Activated T-cell treated with anti-CD3 and anti-CD28 coated beads, Interleukin-2, amount 50 U/mL, for 24 hours (primary cell): ENCODE data around the gene MOGAT3.
"Not testable (repeated sequence)": the region's sequence is repeated elsewhere in the genome, so short reads cannot be mapped to it uniquely, and the experiment has no call there.

Source experiments
- DNase-seq: peaks from one replicate; pipeline ENCODE4 v3.0.0-alpha.2; 2020
- H3K27ac Mint-ChIP-seq: 2 replicates; pipeline ENCODE4 v1.8.0; 2020; ENCODE audit warnings: mild to moderate bottlenecking, mixed read lengths
- H3K27me3 Mint-ChIP-seq: 2 replicates; pipeline ENCODE4 v1.8.0; 2020; ENCODE audit warnings: mixed read lengths
- H3K36me3 Mint-ChIP-seq: 2 replicates; pipeline ENCODE4 v1.8.0; 2020; ENCODE audit warnings: low read depth, mixed read lengths
- H3K4me1 Mint-ChIP-seq: 2 replicates; pipeline ENCODE4 v1.8.0; 2020; ENCODE audit warnings: low read depth, mixed read lengths
- H3K4me3 Mint-ChIP-seq: 2 replicates; pipeline ENCODE4 v1.8.0; 2020; ENCODE audit warnings: mild to moderate bottlenecking, moderate library complexity, mixed read lengths
- H3K9me3 Mint-ChIP-seq: 2 replicates; pipeline ENCODE4 v1.8.0; 2020; ENCODE audit warnings: mixed read lengths

The MOGAT3 gene

DNA sequence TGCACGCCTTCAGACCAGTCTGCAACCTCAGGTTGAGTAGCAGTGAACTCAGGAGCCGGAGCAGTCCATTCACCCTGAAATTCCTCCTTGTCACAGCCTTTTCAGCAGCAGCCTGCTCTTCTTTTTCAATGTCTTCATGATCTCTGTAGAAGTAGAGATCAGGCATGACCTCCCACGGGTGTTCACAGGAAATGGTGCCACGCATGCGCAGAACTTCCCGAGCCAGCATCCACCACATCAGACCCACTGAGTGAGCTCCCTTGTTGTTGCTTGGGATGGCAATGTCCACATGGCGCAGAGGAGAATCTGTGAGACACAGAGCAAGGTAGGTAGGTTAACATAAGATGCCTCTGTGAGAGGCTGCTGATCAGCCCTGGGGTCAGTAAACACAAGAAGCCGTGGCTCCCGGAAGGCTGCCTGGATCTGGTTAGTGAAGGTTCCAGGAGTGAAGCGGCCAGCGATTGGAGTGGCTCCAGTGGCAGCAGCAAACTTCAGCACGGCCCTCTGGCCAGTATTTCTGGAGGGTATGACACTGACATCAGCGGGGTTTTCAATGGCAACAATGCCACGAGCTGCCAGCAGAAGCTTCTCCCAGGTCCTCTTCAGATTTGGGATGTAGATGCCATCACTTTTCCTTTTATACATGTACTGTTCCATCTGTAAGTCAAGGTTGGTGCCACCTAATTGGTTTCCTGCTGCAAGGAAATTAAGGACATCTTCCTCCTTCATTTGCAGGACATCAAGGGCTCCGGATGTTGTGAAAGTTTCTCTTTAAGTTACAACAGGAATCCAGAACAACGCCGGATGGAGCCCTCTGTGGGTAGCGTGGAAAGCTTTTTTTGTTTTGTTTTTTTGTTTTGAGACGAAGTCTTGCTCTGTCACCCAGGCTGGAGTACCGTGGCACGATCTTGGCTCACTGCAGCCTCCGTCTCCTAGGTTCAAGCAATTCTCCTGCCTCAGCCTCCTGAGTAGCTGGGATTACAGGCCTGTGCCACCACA lies 3.2 kb upstream of the MOGAT3 start:
- peaks cover 40% of the 10 kb centered on the region for H3K27me3 Mint-ChIP-seq
- H3K36me3 Mint-ChIP-seq, result peaks cover 25% of the 10 kb centered on the region
- peaks cover 14% of the 10 kb centered on the region for H3K4me1 Mint-ChIP-seq
- H3K9me3 Mint-ChIP-seq, result not testable (repeated sequence)
- peak; percentile 44 for DNase-seq
- peak overlapping the region; percentile 38 for H3K4me3 Mint-ChIP-seq
- peak overlapping the region; percentile 42 for H3K27ac Mint-ChIP-seq

DNA sequence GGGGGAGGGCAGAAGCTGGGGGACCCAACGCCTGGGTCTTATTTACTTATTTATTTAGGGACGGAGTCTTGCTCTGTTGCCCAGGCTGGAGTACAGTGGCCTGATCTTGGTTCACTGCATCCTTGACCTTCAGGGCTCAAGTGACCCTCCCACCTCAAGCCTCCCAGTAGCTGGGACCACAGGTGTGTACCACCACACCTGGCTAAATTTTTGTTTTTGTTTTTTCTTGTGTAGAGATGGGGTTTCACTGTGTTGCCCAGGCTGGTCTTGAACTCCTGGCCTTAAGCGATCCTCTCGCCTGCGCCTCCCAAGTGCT lies 1.7 kb upstream of the MOGAT3 start:
- Mint-ChIP-seq H3K9me3 (no peaks in the 10 kb centered on the region), H3K36me3 (peaks cover 13% of the 10 kb centered on the region), H3K27me3 (peaks cover 43% of the 10 kb centered on the region), H3K4me3 (no peak overlapping the region), H3K27ac (no peak overlapping the region), H3K4me1 (peaks cover 14% of the 10 kb centered on the region)
- no peak for DNase-seq

DNA sequence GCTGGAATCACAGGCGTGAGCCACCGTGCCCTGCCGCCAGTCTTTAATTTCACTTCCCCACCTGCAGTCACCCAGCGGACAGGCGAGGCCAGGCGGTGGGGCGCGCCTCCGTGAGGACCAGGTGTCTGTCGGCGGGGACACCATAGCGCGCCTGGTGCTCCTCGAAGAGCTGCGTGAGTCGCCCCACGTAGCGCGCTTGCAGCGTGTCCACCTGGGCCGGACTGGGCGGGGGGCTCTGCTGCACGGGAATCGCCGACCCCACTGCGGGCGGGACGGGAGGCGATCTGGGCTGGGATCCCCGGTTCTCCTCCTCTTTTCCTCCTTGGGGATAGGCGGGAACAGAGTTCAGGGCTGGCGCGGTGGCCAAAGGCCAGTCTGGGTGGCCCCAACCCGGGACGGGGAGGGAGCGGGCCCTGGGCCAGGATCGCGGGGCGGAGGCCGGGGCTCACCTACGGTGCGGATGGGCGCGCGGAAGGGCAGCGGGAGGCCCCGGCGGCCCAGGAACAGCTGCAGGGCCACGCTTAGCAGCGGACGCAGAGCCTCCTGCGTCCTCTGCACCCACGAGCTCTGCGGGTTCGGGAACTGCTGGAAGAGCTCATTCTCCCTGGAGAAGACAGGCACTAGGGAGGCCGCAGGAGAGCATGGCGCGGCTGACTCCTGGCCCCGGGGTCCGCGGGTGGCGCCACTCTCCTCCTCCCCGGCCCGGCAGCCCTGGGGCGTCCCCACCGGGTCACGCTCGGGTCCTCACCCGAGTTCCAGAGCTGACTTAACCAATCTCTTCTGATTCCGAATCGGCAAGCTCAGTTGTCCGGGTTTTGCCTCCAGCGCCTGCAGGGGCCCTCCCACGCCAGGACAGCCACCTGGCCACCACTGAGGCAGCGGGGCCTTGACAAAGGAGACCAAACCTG lies 1.1 kb upstream of the MOGAT3 start:
- Mint-ChIP-seq H3K9me3 (no peaks in the 10 kb centered on the region), H3K4me3 (no peak overlapping the region), H3K27me3 (peaks cover 43% of the 10 kb centered on the region), H3K36me3 (peaks cover 11% of the 10 kb centered on the region), H3K4me1 (peaks cover 14% of the 10 kb centered on the region), H3K27ac (no peak overlapping the region)
- DNase-seq, result no peak

DNA sequence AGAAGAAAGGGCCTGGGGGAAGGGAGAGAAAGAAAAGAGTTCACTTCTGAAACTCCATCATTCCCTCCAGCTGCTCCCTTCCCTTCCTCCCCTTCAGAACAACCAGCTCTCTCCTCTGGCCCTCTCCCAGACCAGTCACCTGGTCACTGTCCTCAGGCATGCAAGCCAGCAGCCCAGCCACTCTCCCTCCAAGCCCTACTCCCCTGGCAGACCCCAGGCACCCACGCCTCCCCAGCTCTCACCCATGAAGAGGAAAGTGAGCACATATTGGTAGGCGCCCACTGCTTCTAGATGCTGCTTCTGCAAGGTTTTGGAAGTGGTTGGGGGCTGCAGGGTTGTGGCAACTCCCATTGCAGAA lies 353 bp downstream of the MOGAT3 start:
- Mint-ChIP-seq H3K4me3 (no peak overlapping the region), H3K9me3 (no peaks in the 10 kb centered on the region), H3K36me3 (no peaks in the 10 kb centered on the region)

DNA sequence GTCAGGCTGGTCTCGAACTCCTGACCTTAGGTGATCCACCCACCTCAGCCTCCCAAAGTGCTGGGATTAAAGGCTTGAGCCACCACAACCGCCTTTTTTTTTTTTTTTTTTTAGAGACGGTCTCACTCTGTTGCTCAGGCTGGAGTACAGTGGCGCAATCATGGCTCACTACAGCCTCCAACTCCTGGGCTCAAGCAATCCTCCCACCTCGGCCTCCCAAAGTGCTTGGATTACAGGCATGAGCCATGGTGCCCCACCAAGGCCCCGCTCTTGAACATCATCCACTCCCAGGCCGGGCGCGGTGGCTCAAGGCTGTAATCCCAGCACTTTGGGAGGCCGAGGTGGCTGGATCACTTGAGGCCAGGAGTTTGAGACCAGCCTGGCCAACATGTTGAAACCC lies 1.3 kb downstream of the MOGAT3 start:
- H3K4me1 Mint-ChIP-seq, result peaks cover 14% of the 10 kb centered on the region
- H3K9me3 Mint-ChIP-seq, H3K4me3 Mint-ChIP-seq, H3K27ac Mint-ChIP-seq, H3K36me3 Mint-ChIP-seq, DNase-seq: not testable (repeated sequence)
- H3K27me3 Mint-ChIP-seq, result peaks cover 43% of the 10 kb centered on the region

More for the DNA sequence above, 353 bp downstream of the MOGAT3 start:
- Mint-ChIP-seq H3K27me3 (peaks cover 43% of the 10 kb centered on the region), H3K4me1 (peaks cover 14% of the 10 kb centered on the region), H3K27ac (no peak overlapping the region)
- DNase-seq, result no peak

DNA sequence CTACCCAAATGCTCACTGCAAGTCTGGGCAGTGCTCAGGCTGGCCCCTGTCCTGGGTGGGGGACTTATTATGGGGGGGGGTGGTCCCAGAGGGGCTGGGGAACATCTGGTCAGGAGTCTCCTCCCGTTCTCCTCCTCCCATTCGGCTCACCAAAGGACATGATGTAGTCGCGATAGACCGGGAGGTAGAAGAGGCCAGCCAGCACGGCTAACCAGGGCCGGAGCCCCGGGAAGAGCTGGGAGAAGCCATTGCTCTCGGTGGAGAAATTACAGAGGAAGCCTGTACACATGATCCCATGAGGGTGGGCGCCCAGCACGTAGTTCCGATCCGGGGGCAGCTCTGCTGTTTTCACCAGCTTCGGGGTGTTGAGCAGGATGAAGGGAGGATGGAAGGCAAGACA lies 2.4 kb downstream of the MOGAT3 start:
- no peak overlapping the region for H3K4me3 Mint-ChIP-seq
- no peaks in the 10 kb centered on the region for H3K9me3 Mint-ChIP-seq
- H3K4me1 Mint-ChIP-seq, result peaks cover 7% of the 10 kb centered on the region
- H3K36me3 Mint-ChIP-seq, result no peaks in the 10 kb centered on the region
- H3K27me3 Mint-ChIP-seq, result peaks cover 37% of the 10 kb centered on the region
- no peak overlapping the region for H3K27ac Mint-ChIP-seq
- DNase-seq, result no peak

DNA sequence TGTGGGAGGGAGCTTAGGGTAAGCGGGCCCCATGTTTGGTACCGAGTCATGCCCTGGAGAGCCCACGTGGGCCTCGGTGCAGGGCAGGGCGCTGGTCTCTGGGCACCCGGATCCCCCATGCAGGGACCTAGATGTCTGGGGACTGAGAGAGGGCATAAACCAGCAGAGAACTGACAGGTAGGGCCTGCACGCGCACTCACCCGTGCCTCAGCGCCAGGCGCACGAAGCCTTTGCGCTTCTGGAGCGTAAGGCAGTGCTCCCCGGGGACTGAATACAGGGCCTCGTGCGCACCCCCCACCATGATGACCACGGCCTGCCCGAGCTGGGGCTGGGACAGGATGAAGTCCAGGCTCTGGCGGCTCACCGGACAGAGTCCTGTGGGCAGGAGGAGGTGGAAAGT lies 2.8 kb downstream of the MOGAT3 start:
- Mint-ChIP-seq H3K36me3 (no peaks in the 10 kb centered on the region), H3K4me3 (no peak overlapping the region), H3K9me3 (no peaks in the 10 kb centered on the region), H3K27me3 (peaks cover 34% of the 10 kb centered on the region), H3K4me1 (peaks cover 7% of the 10 kb centered on the region), H3K27ac (no peak overlapping the region)
- DNase-seq, result no peak

DNA sequence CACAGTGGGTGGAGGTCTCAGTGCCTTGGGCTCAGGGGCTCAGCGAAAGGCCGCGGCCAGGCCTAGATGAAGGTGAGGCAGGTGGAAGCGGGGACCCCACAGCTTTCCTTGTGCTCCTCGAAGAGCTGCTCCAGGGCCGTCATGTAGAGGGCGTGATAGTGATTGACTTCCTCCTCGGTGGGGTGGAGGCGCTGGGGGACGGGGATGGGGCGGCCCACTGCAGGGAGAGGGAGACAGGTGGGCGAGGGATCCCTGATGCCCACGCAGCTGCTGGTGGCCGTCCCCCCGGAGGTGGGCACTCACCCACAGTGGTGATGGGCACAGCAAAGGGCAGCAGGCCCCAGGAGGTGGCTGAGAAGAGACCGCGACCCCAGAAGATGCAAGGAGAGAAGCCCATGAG lies 5.0 kb downstream of the MOGAT3 start:
- Mint-ChIP-seq H3K4me1 (peaks cover 5% of the 10 kb centered on the region), H3K36me3 (no peaks in the 10 kb centered on the region), H3K4me3 (no peak overlapping the region), H3K27ac (no peak overlapping the region), H3K9me3 (no peaks in the 10 kb centered on the region), H3K27me3 (peaks cover 17% of the 10 kb centered on the region)
- no peak for DNase-seq

DNA sequence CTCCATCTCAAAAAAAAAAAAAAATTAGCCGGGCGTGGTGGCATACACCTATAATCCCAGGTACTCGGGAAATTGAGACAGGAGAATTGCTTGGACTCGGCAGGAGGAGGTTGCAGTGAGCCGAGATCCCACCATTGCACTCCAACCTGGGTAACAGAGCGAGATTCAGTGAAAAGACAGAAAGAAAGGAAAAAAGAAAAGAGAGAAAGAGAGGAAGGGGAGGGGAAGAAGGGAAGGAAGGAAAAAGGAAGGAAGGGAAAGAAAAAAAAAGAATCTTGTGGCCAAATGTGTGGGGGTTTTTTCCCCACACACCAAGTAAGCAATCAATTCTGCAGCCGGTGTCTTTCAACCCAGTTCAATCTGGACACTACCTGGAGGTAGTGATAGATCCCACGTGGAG lies 11.7 kb downstream of the MOGAT3 start:
- Mint-ChIP-seq H3K4me1 (peaks cover 2% of the 10 kb centered on the region), H3K27me3 (peaks cover 26% of the 10 kb centered on the region), H3K9me3 (no peaks in the 10 kb centered on the region), H3K27ac (no peak overlapping the region), H3K4me3 (no peak overlapping the region), H3K36me3 (no peaks in the 10 kb centered on the region)
- no peak for DNase-seq

DNA sequence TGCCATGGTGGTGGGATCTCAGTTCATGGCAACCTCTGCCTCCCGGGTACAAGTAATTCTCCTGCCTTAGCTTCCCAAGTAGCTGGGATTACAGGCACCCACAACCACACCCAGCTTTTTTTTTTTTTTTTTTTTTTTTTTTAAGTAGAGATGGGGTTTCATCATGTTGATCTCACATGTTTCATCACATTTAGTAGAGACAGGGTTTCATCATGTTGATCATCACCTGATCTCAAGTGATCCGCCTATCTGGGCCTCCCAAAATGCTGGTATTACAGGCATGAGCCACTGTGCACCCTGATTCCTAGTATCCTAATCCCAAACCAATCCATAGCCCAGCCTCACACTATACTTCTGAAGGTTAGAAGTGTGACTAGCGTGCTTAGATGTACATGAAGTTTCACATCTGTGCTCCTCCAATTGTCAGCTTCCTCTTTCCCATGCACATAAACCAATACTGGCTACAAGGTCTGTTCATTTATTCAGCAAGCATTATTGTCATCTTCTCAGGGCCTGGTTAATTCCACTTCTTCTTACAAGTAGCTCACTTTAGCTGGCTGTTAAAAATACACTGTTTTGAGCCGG lies 13.9 kb downstream of the MOGAT3 start:
- Mint-ChIP-seq H3K36me3 (no peaks in the 10 kb centered on the region), H3K4me3 (no peak overlapping the region), H3K4me1 (peaks cover 2% of the 10 kb centered on the region), H3K9me3 (no peaks in the 10 kb centered on the region), H3K27ac (no peak overlapping the region), H3K27me3 (peaks cover 33% of the 10 kb centered on the region)
- no peak for DNase-seq

DNA sequence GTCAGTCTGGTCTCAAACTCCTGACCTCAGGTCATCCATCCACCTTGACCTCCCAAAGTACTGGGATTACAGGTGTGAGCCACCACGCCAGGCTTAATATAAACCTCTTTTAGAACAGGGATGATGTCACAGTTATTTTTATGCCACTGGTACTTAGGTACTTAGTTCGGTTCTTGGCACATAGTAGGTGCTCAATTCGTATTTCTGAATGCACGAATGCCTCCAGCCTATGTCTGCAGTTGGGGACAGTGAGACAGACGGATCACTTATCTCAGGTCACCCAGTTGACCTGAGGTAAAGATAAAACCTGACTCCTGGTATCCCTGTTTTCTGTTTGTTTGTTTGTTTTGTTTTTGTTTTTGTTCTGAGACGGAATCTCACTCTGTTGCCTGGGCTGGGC lies 14.6 kb downstream of the MOGAT3 start:
- Mint-ChIP-seq H3K4me1 (peaks cover 2% of the 10 kb centered on the region), H3K9me3 (no peaks in the 10 kb centered on the region), H3K27me3 (peaks cover 36% of the 10 kb centered on the region), H3K27ac (no peak overlapping the region), H3K4me3 (no peak overlapping the region), H3K36me3 (no peaks in the 10 kb centered on the region)
- no peak for DNase-seq

DNA sequence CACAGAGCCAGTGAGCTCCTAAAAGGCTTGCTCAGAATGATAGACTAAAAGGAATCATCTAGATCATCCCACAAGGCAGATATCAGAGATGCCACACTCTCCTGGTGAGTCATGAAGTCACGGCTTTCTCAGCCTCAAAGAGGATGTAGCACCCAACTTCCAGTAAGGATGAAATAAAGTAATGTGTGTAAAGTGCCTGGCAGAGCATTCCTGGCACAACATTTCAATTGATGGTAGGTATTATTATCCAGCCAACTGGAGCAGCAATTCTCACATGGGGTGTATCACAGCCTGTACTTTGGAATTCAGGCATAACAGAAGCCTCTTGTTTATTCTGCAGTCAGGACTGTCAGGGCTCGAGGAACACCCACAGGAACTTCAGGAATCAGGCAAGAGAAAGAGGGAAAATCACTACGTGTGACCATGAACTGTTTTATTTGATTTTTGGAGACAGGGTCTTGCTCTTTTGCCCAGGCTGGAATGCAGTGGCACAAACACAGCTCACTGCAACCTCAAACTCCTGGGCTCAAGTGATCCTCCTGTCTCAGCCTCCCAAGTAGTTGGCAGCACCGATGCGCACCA lies 15.5 kb downstream of the MOGAT3 start:
- Mint-ChIP-seq H3K9me3 (no peaks in the 10 kb centered on the region), H3K4me3 (no peak overlapping the region), H3K36me3 (no peaks in the 10 kb centered on the region), H3K27me3 (peaks cover 45% of the 10 kb centered on the region), H3K27ac (no peak overlapping the region), H3K4me1 (peaks cover 6% of the 10 kb centered on the region)
- no peak for DNase-seq

DNA sequence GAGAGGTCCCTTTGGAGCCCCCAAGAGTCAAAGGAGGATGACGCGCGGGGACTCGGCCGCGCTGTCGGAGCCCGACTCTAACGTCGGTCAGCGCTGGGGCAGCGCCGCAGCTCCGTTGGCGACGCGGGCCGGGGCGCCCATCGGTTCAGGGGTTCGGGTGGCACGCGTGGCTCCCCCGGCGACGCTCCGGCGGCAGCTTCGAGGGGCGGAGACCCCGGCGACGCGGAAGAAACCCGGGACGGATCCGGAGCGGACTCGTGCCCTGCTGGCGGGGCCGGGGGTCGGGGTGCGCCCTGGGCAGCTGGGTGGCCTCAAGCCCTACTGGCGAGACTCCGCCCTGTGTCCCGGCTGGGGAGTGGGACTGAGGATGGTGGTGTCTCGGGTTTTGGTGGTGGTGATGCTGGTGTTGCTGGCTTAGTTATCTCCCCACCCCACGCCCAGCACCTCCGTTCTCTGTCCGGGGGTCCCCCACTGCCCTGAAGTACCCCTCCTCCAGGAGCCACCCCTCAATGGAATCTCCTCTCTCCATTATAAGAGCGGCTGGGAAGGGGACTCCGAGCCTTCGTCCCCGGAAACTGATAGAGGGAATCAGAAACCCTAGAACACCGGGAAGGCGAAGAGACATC lies 20.6 kb downstream of the MOGAT3 start, which contains the start of gene NAT16:
Gene NAT16, minus strand, starts transcription at position 164 of the 626 bp plus-strand sequence. CDS start 5,486 bp downstream, outside the sequence.
- H3K36me3 Mint-ChIP-seq, result no peaks in the 10 kb centered on the region
- no peak within 1 kb of the TSS for H3K27ac Mint-ChIP-seq

DNA sequence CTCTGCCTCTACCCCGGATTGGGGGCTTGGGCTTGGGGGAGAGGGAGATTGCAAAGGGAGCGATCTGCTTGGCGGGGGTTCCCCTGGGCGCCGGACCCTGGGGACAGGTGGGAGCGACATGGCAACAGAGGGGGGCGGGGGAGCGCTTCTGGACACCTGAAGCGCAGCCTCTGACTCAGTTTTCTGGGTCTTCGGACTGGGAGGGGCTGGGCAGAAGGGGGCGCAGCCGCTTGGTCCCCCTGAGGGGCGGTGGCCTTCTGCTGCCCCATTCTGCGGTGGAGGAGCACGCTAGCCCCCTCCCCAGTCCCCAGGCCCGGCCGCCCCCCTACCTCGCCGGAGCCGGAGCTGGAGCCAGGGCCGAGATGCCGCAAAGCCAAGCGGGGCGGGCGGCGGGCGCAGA lies 21.1 kb downstream of the MOGAT3 start:
- Mint-ChIP-seq H3K27ac (no peak overlapping the region), H3K4me3 (no peak overlapping the region), H3K36me3 (no peaks in the 10 kb centered on the region), H3K27me3 (peaks cover 71% of the 10 kb centered on the region), H3K4me1 (peaks cover 13% of the 10 kb centered on the region), H3K9me3 (no peaks in the 10 kb centered on the region)
- no peak for DNase-seq

More for the DNA sequence above, 20.6 kb downstream of the MOGAT3 start, which contains the start of gene NAT16:
- Mint-ChIP-seq H3K4me3 (no peak within 1 kb of the TSS), H3K9me3 (no peaks in the 10 kb centered on the region), H3K27me3 (peaks cover 70% of the 10 kb centered on the region), H3K4me1 (peaks cover 13% of the 10 kb centered on the region)
- DNase-seq, result no peak
